CD4-positive, alpha-beta T cell treated with Interleukin-12 subunit alpha and Interleukin-12 subunit beta, for 1 hour (primary cell): ENCODE data around the gene CDX1.

ENCODE experiments used
- DNase-seq: peaks from one replicate; pipeline ENCODE4 v3.0.0-alpha.2; 2020

The CDX1 gene

GRCh38 chr5:150163547-150164059, 3.0 kb upstream of the CDX1 start:
- DNase-seq, result no peak

- DNase-seq, result no peak
Measured at GRCh38 chr5:150164211-150164980, 2.2 kb upstream of the CDX1 start.

- DNase-seq, result no peak
Measured at GRCh38 chr5:150166037-150166649, 435 bp upstream of the CDX1 start.

GRCh38 chr5:150167512-150167850, 903 bp downstream of the CDX1 start:
- no peak for DNase-seq

GRCh38 chr5:150167908-150168307, 1.3 kb downstream of the CDX1 start:
- no peak for DNase-seq

- DNase-seq, result no peak
Measured at GRCh38 chr5:150168864-150169263, 2.3 kb downstream of the CDX1 start.

- no peak for DNase-seq
Measured at GRCh38 chr5:150172145-150172544, 5.6 kb downstream of the CDX1 start.

- no peak for DNase-seq
Measured at GRCh38 chr5:150172556-150172955, 6.0 kb downstream of the CDX1 start.

GRCh38 chr5:150173161-150173560, 6.6 kb downstream of the CDX1 start:
- no peak for DNase-seq

- DNase-seq, result no peak
Measured at GRCh38 chr5:150174285-150174684, 7.7 kb downstream of the CDX1 start.

- no peak for DNase-seq
Measured at GRCh38 chr5:150175076-150175475, 8.5 kb downstream of the CDX1 start.

GRCh38 chr5:150175536-150175935, 9.0 kb downstream of the CDX1 start:
- no peak for DNase-seq

GRCh38 chr5:150176745-150177477, 10.3 kb downstream of the CDX1 start:
- DNase-seq, result no peak

- no peak for DNase-seq
Measured at GRCh38 chr5:150177721-150178120, 11.1 kb downstream of the CDX1 start.

- no peak for DNase-seq
Measured at GRCh38 chr5:150178262-150178661, 11.7 kb downstream of the CDX1 start.

GRCh38 chr5:150179019-150179620, 12.5 kb downstream of the CDX1 start:
- DNase-seq, result no peak

- no peak for DNase-seq
Measured at GRCh38 chr5:150180241-150181026, 13.9 kb downstream of the CDX1 start.

- no peak for DNase-seq
Measured at GRCh38 chr5:150181027-150181426, 14.4 kb downstream of the CDX1 start.

- no peak for DNase-seq
Measured at GRCh38 chr5:150181766-150182545, 15.4 kb downstream of the CDX1 start.

- no peak for DNase-seq
Measured at GRCh38 chr5:150182774-150183173, 16.2 kb downstream of the CDX1 start.

- DNase-seq, result no peak
Measured at GRCh38 chr5:150183436-150183835, 16.9 kb downstream of the CDX1 start.

- no peak for DNase-seq
Measured at GRCh38 chr5:150184006-150184405, 17.4 kb downstream of the CDX1 start.
